Suprapubic skin (tissue), 4 donors: ENCODE results near the gene SETX. TPM values are rescaled to one million over a fixed set of nuclear protein-coding genes. Genes with fewer than 3 reads are reported as not detected.

Experiments
- DNase-seq, 2 donors: peaks; one replicate each; pipeline ENCODE4 v3.0.0-alpha.2; 2019; ENCODE audit warnings: low spot score in 2 of 2
- H3K27ac ChIP-seq: fragments of 200-600 bp; sonication (generic); one replicate; pipeline ENCODE4 v1.5.1; 2019
- H3K27me3 ChIP-seq: fragments of 200-600 bp; sonication (generic); one replicate; pipeline ENCODE4 v1.5.1; 2019
- H3K36me3 ChIP-seq: fragments of 200-600 bp; sonication (generic); one replicate; pipeline ENCODE4 v1.5.1; 2019
- H3K4me1 ChIP-seq: fragments of 200-600 bp; sonication (generic); one replicate; pipeline ENCODE4 v1.5.1; 2019
- H3K4me3 ChIP-seq: fragments of 200-600 bp; sonication (generic); one replicate; pipeline ENCODE4 v1.5.1; 2019; ENCODE audit warnings: mild to moderate bottlenecking
- H3K9me3 ChIP-seq: fragments of 200-600 bp; sonication (generic); one replicate; pipeline ENCODE4 v1.5.1; 2019
- CTCF ChIP-seq, 2 donors: fragments of 200-600 bp in 1 of 2; fragments of 450-650 bp in 1 of 2; sonication (generic) in 1 of 2; IDR thresholded peaks; one replicate each; pipeline ENCODE4 v1.5.1; 2016 to 2019; ENCODE audit warnings: antibody characterized with exemption in 2 of 2, mild to moderate bottlenecking in 1 of 2, moderate library complexity in 1 of 2
- EP300 ChIP-seq: sonication (generic); formaldehyde crosslinking; IDR thresholded peaks from one replicate; pipeline ENCODE4 v1.6.1; 2017; ENCODE audit warnings: antibody characterized with exemption
- POLR2A ChIP-seq, 2 donors: fragments of 450-650 bp; IDR thresholded peaks; one replicate each; pipeline ENCODE4 v1.6.1; 2017; ENCODE audit warnings: antibody characterized with exemption in 2 of 2, mild to moderate bottlenecking in 2 of 2, moderate library complexity in 2 of 2
- POLR2AphosphoS5 ChIP-seq, 3 donors: sonication (generic); formaldehyde crosslinking; IDR thresholded peaks; one replicate each; pipeline ENCODE4 v1.6.1; 2017; ENCODE audit warnings: antibody characterized with exemption in 3 of 3
- WGBS: methylation state at CpG from one replicate; pipeline ENCODE4 v1.1.5; 2018; 5-methylcytosine and 5-hydroxymethylcytosine counted together
- total RNA-seq, 4 donors: library from RNA; depleted of rRNA; stranded (reverse); fragments of >200 nt; gene quantifications; one replicate each; pipeline ENCODE4 v1.1.0, GENCODE V29; 2016

SETX gene
- total RNA-seq, 4 donors from 2014 or later: 28.8 to 67.9 (median 39.7) TPM

DNA sequence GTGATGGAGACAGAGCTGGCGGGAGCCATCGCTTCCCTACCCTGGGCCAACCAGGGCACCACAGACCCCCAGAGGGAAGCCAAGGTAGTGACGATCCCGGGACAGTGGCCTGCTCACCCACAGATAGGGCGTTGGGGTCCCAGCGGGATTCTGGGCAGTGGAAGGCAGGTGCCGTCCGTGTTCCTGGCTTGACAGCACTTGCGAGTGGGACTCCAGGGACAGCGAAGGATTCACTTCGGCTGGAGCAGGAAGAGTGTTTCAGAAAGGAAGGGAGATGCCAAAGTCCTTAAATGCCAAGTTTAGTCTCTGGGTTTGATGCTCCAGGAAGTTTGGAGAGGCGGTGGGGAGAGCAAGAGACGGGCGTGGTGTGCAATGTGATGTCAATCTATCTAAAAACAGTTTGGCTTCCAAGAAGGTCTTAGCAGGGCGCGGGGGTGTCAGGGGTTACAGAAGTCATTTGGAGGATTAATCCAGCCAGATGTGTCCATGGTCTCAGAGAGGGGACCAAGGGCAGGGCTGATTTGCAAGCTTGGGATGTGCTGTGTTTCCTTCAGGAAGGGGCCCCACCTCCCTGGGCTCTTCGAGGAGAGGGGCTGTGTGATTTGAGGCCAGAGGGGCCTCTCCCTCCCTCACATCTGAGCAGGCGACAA lies 118.0 kb downstream of the SETX start:
- Histone ChIP-seq H3K9me3 (no peaks in the 10 kb centered on the region), H3K4me1 (peaks cover 24% of the 10 kb centered on the region), H3K27ac (no peak overlapping the region), H3K36me3 (no peaks in the 10 kb centered on the region), H3K4me3 (no peak overlapping the region), H3K27me3 (peaks cover 16% of the 10 kb centered on the region)
- DNase-seq: no peak
- WGBS: 35% methylated on average over 17 of the region's 18 CpGs
- TF ChIP-seq POLR2AphosphoS5 (IDR thresholded peaks at IDR 0.05) (no peak), EP300 (no peak), CTCF (IDR thresholded peaks at IDR 0.05) (no peak), POLR2A (IDR thresholded peaks at IDR 0.05) (no peak)

GRCh38 chr9:132235894-132236661 lies 118.7 kb downstream of the SETX start:
- 47% methylated on average over 15 of the region's 19 CpGs for WGBS
- Histone ChIP-seq H3K4me3 (no peak overlapping the region), H3K27ac (no peak overlapping the region), H3K4me1 (peaks cover 17% of the 10 kb centered on the region), H3K9me3 (no peaks in the 10 kb centered on the region), H3K27me3 (peaks cover 22% of the 10 kb centered on the region), H3K36me3 (no peaks in the 10 kb centered on the region)
- peak; percentile 76 to 90 for TF ChIP-seq CTCF (IDR thresholded peaks at IDR 0.05)
- TF ChIP-seq EP300: no peak
- TF ChIP-seq POLR2A (IDR thresholded peaks at IDR 0.05): no peak
- no peak for DNase-seq

- Histone ChIP-seq H3K27me3 (peaks cover 30% of the 10 kb centered on the region), H3K36me3 (no peaks in the 10 kb centered on the region), H3K9me3 (no peaks in the 10 kb centered on the region), H3K4me3 (no peak overlapping the region), H3K4me1 (peaks cover 9% of the 10 kb centered on the region), H3K27ac (no peak overlapping the region)
- TF ChIP-seq CTCF (IDR thresholded peaks at IDR 0.05) (no peak), EP300 (no peak), POLR2AphosphoS5 (IDR thresholded peaks at IDR 0.05) (no peak), POLR2A (IDR thresholded peaks at IDR 0.05) (no peak)
- DNase-seq: no peak
- 85% methylated on average over 8 of the region's 9 CpGs for WGBS
Observed at GRCh38 chr9:132235125-132235524, 119.7 kb downstream of the SETX start.

DNA sequence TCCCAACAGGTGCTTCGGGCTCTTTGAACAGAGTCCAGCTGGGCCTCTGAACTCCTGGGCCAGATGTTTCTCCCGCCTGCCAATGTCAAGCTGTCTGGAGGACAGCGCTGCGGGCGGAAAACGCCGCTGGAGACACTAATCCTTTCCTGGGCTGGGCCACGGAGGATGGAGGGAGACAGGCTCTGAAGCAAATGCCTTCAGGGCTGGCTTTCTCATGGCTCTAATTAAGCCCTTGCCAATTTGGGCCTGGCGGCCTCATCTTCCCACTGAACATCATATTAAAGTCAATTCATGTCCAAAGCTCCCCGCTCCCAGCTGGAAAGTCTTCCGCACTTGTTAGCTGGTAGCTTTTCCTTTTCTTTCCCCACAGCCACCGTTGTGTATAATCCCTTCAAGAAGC lies 120.3 kb downstream of the SETX start:
- H3K27me3 ChIP-seq: peaks cover 36% of the 10 kb centered on the region

More for the DNA sequence above, 120.3 kb downstream of the SETX start:
- Histone ChIP-seq H3K4me1 (peaks cover 9% of the 10 kb centered on the region), H3K9me3 (no peaks in the 10 kb centered on the region), H3K4me3 (no peak overlapping the region), H3K36me3 (no peaks in the 10 kb centered on the region), H3K27ac (no peak overlapping the region)
- TF ChIP-seq CTCF (IDR thresholded peaks at IDR 0.05) (no peak), POLR2A (IDR thresholded peaks at IDR 0.05) (no peak), POLR2AphosphoS5 (IDR thresholded peaks at IDR 0.05) (no peak), EP300 (no peak)
- DNase-seq: no peak
- WGBS: 55% methylated on average over 12 of the region's 12 CpGs
